DND-41 (cell line): ENCODE data around the gene SUPT3H.

Source experiments
- ATAC-seq: fragments of 200-7000 bp; cut with Tn5 transposase; 3 replicates; pipeline ENCODE4 v1.9.1; 2021; ENCODE audit warnings: low read depth; ENCODE audit not compliant: insufficient read depth
- DNase-seq: peaks from one replicate; pipeline ENCODE4 v3.0.0-alpha.2; 2020
- H2AFZ ChIP-seq: 2 replicates; pipeline ENCODE4 v1.6.0; 2012; ENCODE audit warnings: low read depth, low read length
- H3K27ac ChIP-seq: 2 replicates; pipeline ENCODE4 v1.5.1; 2012; ENCODE audit warnings: low read length, inconsistent platforms
- H3K27me3 ChIP-seq: fragments of 200-600 bp; sonication (generic); 2 replicates; pipeline ENCODE4 v1.6.0; 2012; ENCODE audit warnings: low read length, mild to moderate bottlenecking, inconsistent platforms; ENCODE audit not compliant: insufficient read depth, poor library complexity
- H3K36me3 ChIP-seq: 2 replicates; pipeline ENCODE4 v1.5.1; 2012; ENCODE audit warnings: low read length, inconsistent platforms; ENCODE audit not compliant: insufficient read depth
- H3K4me1 ChIP-seq: 2 replicates; pipeline ENCODE4 v1.5.1; 2012; ENCODE audit warnings: mild to moderate bottlenecking, low read length; ENCODE audit not compliant: insufficient read depth
- H3K4me2 ChIP-seq: 2 replicates; pipeline ENCODE4 v1.6.0; 2012; ENCODE audit warnings: mild to moderate bottlenecking, moderate library complexity, low read length, inconsistent platforms; ENCODE audit not compliant: insufficient read depth
- H3K4me3 ChIP-seq, 2 experiments: fragments of 200-600 bp in 1 of 2; shearing (Covaris generic) in 1 of 2; 2 replicates each; pipeline ENCODE4 v1.5.1; 2012 to 2016; ENCODE audit warnings: inconsistent platforms in 2 of 2, low read length in 2 of 2, mild to moderate bottlenecking in 2 of 2, low read depth in 1 of 2, moderate library complexity in 1 of 2
- H3K79me2 ChIP-seq: 2 replicates; pipeline ENCODE4 v1.6.0; 2012; ENCODE audit warnings: low read length, inconsistent platforms; ENCODE audit not compliant: insufficient read depth
- H3K9ac ChIP-seq: 2 replicates; pipeline ENCODE4 v1.6.0; 2012; ENCODE audit warnings: low read depth, mild to moderate bottlenecking, inconsistent platforms, low read length, moderate library complexity
- H3K9me3 ChIP-seq: 2 replicates; pipeline ENCODE4 v1.5.1; 2012; ENCODE audit warnings: low read length, moderate library complexity, mild to moderate bottlenecking, inconsistent platforms; ENCODE audit not compliant: insufficient read depth, severe bottlenecking
- H4K20me1 ChIP-seq: 2 replicates; pipeline ENCODE4 v1.6.0; 2012; ENCODE audit warnings: low read length; ENCODE audit not compliant: insufficient read depth
- CTCF ChIP-seq: IDR thresholded peaks from 2 replicates; pipeline ENCODE4 v1.5.1; 2012; ENCODE audit warnings: borderline replicate concordance, low read length, moderate library complexity, mild to moderate bottlenecking; ENCODE audit not compliant: poor library complexity, severe bottlenecking; ENCODE audit errors: extremely low read depth
- EZH2 ChIP-seq: IDR thresholded peaks from 3 replicates; pipeline ENCODE4 v1.6.1; 2012; ENCODE audit warnings: borderline replicate concordance, low read depth, mild to moderate bottlenecking, moderate library complexity, low read length, inconsistent platforms; ENCODE audit not compliant: severe bottlenecking

SUPT3H gene

GRCh38 chr6:45375449-45375848 is 2.3 kb downstream of the SUPT3H start:
- no peaks in the 10 kb centered on the region for H3K27me3 ChIP-seq
- no peaks in the 10 kb centered on the region for H4K20me1 ChIP-seq
- H2AFZ ChIP-seq: no peak overlapping the region
- no peaks in the 10 kb centered on the region for H3K36me3 ChIP-seq
- H3K9ac ChIP-seq: no peak overlapping the region
- no peak overlapping the region for H3K4me3 ChIP-seq
- peaks cover 65% of the 10 kb centered on the region for H3K79me2 ChIP-seq
- H3K27ac ChIP-seq: no peak overlapping the region
- TF ChIP-seq CTCF (peak; percentile 33), EZH2 (no peak)
- no peak overlapping the region; the same call in 1 of the 2 replicates for H3K4me2 ChIP-seq
- H3K4me1 ChIP-seq: peaks cover 29% of the 10 kb centered on the region
- no peak for DNase-seq
- no peak for ATAC-seq
- H3K9me3 ChIP-seq: no peaks in the 10 kb centered on the region

GRCh38 chr6:45371924-45372573 is 5.7 kb downstream of the SUPT3H start:
- no peak for DNase-seq
- Histone ChIP-seq H3K9me3 (no peaks in the 10 kb centered on the region), H3K79me2 (peaks cover 64% of the 10 kb centered on the region), H3K27ac (no peak overlapping the region), H2AFZ (no peak overlapping the region), H3K36me3 (no peaks in the 10 kb centered on the region), H3K4me2 (no peak overlapping the region), H3K27me3 (no peaks in the 10 kb centered on the region), H3K9ac (no peak overlapping the region), H3K4me3 (no peak overlapping the region), H4K20me1 (no peaks in the 10 kb centered on the region), H3K4me1 (peaks cover 17% of the 10 kb centered on the region)
- no peak for ATAC-seq
- TF ChIP-seq EZH2 (no peak), CTCF (no peak)

- TF ChIP-seq EZH2 (no peak), CTCF (no peak)
- H3K36me3 ChIP-seq: no peaks in the 10 kb centered on the region
- ATAC-seq: no peak
Observed at GRCh38 chr6:45369870-45370269, 7.9 kb downstream of the SUPT3H start.

More at GRCh38 chr6:45369870-45370269, 7.9 kb downstream of the SUPT3H start:
- Histone ChIP-seq H3K4me3 (no peak overlapping the region), H2AFZ (no peak overlapping the region), H4K20me1 (no peaks in the 10 kb centered on the region), H3K27me3 (no peaks in the 10 kb centered on the region), H3K4me2 (no peak overlapping the region), H3K27ac (no peak overlapping the region), H3K9me3 (no peaks in the 10 kb centered on the region), H3K79me2 (peaks cover 46% of the 10 kb centered on the region), H3K9ac (no peak overlapping the region), H3K4me1 (no peaks in the 10 kb centered on the region)
- no peak for DNase-seq
